Ecto neural progenitor cell (in vitro differentiated cells): Measurements from ENCODE around the gene SERPINA12.
"Not testable (repeated sequence)": the region's sequence is repeated elsewhere in the genome, so short reads cannot be mapped to it uniquely, and the experiment has no call there.

Source experiments
- DNase-seq: peaks from one replicate; pipeline ENCODE4 v3.0.0-alpha.2; 2018; ENCODE audit warnings: low spot score

SERPINA12 gene

DNA sequence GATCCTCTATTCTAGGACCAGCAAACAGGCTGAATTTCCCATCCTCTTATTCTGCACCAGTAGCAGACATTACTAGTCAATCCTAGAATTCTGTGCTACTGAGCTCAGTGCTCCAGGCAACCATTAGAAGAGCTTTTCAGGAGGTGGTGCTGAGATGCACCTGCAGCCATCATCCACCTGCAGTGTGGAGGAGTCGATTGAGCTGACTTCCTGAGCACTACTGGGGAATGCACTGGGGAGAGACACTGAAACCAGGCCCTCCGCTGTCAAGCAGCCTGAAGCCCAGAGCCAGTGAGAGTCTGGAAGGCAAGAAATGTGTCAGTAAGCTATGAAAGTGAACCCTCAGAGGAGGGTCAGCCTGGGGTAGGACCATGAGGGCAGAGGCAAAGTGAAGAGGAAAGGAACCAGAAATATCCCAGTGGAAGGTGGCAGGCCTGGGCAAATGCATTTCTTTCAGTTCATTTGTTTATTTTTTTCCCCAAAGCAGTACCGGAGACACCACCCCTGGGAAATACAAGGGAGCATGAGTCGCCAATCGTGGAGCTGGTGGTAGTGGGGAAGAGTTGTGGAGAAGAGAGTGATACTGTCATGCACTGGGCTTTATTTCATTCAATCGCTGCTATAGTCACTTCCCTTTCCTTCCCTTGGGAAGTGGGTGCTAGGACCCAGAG is 28.9 kb upstream of the SERPINA12 start:
- no peak for DNase-seq

GRCh38 chr14:94536836-94537235 is 27.6 kb upstream of the SERPINA12 start:
- DNase-seq = no peak

DNA sequence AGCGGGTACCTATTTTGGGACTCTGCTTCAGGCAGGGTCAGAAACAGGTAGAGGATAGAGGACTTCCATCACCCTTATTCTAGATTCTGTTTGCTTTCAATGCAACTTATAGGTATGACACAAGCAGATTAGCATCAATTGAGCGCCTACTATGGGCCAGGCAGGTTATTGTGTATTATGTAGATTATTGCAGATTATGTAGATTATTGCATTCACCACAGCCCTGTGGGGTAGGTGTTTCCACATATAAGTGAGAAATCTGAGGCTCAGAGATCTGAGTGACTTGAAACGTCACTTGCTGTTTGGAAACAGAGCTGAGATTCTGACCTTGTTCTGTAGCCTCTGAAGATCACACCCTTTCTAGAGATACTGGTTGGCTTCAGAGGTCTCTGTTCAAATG is 26.2 kb upstream of the SERPINA12 start:
- no peak for DNase-seq

GRCh38 chr14:94532447-94532846 is 23.2 kb upstream of the SERPINA12 start:
- no peak for DNase-seq

GRCh38 chr14:94531187-94531586 is 21.9 kb upstream of the SERPINA12 start:
- no peak for DNase-seq

- no peak for DNase-seq
These were observed 14.8 kb upstream of the SERPINA12 start for GRCh38 chr14:94524093-94524492.

DNA sequence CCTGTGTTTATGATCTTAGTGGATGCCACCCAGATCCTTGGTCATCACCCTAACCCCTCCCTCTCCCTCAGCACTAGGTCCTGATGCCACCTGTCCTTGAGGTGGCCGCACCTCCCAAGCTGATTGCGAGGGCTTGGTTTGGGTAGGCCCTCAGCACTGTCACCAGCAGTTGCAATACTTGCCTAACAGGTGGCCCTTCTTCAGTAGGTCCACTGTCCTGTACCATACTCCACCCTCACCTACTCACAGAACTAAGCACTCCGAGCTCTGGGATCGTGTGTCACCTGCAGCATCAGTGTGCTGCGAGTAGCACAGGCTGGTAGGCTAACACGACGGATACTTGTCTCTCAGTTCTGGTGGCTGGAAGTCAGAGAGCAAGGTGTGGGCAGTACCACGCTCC is 14.0 kb upstream of the SERPINA12 start:
- DNase-seq = no peak

- no peak for DNase-seq
These were observed 13.0 kb upstream of the SERPINA12 start for GRCh38 chr14:94522115-94522724.

GRCh38 chr14:94521375-94522114 is 12.3 kb upstream of the SERPINA12 start:
- DNase-seq = no peak

DNA sequence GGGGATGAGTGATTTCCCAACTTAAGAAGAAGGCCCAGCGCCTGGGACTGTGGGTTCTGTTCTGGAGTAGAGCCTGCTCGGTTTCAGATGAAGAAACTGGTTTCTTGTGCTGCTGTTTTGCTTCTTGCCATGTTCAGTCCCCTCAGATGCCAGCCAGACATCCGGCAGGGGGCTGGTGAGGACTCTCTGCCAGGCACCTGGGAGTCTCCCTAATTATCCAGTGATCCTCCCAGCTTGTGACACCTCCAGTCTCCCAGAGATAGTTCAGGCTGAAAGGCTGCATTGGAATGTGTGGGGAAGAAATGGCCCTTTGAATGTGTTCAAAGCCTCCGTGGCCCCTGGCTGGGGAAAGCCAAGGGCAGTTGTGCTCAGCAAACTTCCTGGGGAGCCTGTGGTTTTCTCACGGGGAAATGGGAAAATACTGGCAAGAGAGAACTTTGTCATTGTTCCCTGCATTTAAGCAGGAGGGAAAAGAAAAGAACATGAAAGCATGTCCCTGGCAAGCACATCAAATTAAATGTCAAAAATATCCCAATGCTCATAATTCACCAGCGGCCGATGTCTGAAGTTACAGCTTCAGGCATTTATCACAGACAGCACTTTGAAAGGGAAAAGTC is 8.5 kb upstream of the SERPINA12 start:
- no peak for DNase-seq

DNA sequence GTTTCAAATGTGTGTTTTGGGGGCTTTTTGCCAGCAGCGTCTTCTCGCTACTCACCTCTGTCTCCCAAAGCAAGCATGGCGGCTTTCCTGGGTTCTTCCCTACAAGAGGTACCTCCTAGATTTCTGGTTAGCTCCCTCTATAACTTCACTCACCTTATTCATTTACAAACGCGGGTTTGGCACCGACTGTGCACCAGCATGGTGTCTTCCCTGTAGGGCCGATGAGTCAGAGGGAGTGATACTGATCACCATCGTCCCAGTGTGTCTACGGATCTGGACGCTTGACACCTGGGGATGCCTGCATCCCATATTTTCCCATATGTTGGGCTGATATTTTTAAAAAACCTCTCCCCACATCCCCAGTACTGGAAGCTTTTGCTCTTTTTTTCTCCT is 8.0 kb upstream of the SERPINA12 start:
- DNase-seq = no peak

- DNase-seq = no peak
These were observed 6.6 kb upstream of the SERPINA12 start for GRCh38 chr14:94515856-94516255.

DNA sequence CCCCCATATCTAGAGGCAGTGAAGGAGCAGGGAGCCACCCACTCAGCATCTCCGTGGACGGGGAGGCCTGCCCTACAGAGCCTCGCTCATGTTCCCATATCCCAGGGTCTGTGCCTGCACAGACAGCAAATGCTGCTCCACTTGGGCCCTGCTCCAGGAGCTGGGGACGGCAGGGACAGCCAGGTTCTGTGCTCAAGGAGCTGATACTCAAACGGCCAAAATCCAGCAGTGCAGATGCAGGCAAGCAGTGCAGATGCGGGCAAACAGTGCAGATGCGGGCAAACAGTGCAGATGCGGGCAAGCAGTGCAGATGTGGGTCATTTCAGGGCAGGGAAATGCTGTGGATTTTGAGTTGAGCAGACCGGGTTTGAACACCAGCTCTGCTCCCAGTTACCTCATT is 6.2 kb upstream of the SERPINA12 start:
- DNase-seq = no peak

- no peak for DNase-seq
These were observed 5.1 kb upstream of the SERPINA12 start for GRCh38 chr14:94514351-94514750.

GRCh38 chr14:94510481-94510880 is 1.2 kb upstream of the SERPINA12 start:
- not testable (repeated sequence) for DNase-seq

GRCh38 chr14:94505641-94506040 is 3.6 kb downstream of the SERPINA12 start:
- DNase-seq = no peak

DNA sequence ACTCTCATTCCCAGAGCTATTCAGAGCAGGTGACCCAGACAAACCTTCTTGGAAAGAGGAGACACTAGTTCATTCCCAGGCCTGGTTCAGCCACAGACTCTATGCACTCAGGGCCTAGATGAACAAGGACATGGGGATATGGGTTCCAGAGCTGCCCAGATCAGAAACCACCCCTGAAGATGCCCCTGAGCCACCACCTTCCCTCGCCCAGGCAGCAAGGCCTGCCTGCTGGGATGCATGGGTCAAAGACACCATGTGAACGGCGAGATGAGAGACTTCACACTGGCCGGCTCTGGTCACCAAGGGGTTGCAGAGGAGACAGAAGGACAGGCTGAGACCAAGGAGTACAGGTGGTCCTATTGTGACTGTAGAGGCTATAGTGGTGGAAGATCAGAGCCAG is 4.1 kb downstream of the SERPINA12 start:
- DNase-seq = no peak

GRCh38 chr14:94501588-94502516 is 7.4 kb downstream of the SERPINA12 start:
- DNase-seq = no peak

GRCh38 chr14:94500264-94500663 is 9.0 kb downstream of the SERPINA12 start:
- DNase-seq = no peak

- no peak for DNase-seq
These were observed 9.6 kb downstream of the SERPINA12 start for GRCh38 chr14:94499673-94500072.

- no peak for DNase-seq
These were observed 11.1 kb downstream of the SERPINA12 start for GRCh38 chr14:94498215-94498614.

DNA sequence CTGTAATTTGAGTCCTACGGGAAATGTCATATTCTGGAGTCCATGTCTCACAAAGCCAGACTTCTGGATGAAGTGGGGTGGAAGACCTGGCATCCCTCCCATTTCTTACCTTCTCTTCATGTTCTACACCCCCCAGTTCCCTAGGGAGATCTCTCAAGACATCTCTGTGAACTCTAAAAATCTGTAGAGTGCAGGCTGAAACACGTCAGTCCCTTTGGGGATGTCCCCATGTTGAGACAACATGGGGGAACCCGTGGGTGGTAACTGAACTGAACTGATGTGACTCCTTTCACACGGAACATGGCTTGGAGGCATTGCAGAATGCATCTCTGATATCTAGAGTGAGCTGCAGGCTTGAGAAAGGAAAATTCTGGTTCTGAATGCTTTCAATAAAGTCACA is 15.2 kb downstream of the SERPINA12 start:
- DNase-seq = no peak
